PFSK-1 (cell line): ENCODE results near the gene CCDC90B.

Experiments
- FOXP2 ChIP-seq: optimal IDR thresholded peaks from 2 replicates; pipeline ENCODE3; 2011; ENCODE audit warnings: borderline replicate concordance, control low read depth, inconsistent platforms; ENCODE audit not compliant: insufficient read depth; ENCODE audit errors: extremely low read length, extremely low read depth
- POLR2AphosphoS5 ChIP-seq: IDR thresholded peaks from 2 replicates; pipeline ENCODE4 v1.6.1; 2012; ENCODE audit warnings: low read depth, mild to moderate bottlenecking, control low read depth, low read length, moderate library complexity
- SIN3A ChIP-seq: IDR thresholded peaks from 2 replicates; pipeline ENCODE4 v1.6.1; 2012; ENCODE audit warnings: mild to moderate bottlenecking, low read length, moderate library complexity, borderline replicate concordance; ENCODE audit not compliant: insufficient read depth
- TAF1 ChIP-seq: IDR thresholded peaks from 2 replicates; pipeline ENCODE4 v1.6.1; 2012; ENCODE audit warnings: low read length, control low read depth, borderline replicate concordance; ENCODE audit not compliant: insufficient read depth
- TF ChIP-seq, protein P1 (sequence below), 2 experiments: IDR thresholded peaks; 2 replicates each; pipeline versions ENCODE4 v1.6.1 to v1.8.0; 2011 to 2012; ENCODE audit warnings: low read depth in 2 of 2, low read length in 2 of 2, control low read depth in 1 of 2, inconsistent platforms in 1 of 2, mild to moderate bottlenecking in 1 of 2, moderate library complexity in 1 of 2; ENCODE audit not compliant: insufficient read depth in 1 of 2

The CCDC90B gene

DNA sequence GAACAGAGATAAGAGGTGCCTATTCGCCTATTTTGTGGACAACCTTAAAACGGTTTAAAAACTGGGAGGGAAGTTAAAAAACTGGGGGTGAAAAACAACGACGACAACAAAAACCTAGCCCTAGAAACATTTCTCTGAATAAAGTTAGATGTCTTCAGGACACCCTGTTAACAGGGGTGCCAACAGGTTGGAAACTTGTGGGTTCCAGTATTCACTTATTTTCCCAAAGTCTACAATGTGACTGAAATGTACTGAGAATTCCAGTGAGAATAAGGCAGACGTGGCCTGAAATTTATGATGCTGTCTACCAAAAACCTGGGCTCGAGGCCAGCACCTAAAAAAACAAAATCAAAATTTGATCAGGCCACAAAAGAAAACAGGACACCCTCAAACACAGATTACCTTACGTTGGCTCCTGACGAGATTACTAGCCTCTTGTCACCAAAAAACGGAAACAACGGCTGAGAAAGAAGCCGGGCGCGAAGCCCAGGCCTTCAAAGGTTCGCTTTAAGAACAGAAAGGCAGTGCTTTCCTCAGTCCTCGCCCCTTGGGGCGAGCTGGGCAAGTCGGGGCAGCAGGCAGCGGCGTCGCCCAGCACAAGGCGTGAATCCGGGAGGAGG lies 906 bp downstream of the CCDC90B start:
- TF ChIP-seq SIN3A: no peak
- TF ChIP-seq POLR2AphosphoS5: no peak
- TF ChIP-seq, protein P1, sequence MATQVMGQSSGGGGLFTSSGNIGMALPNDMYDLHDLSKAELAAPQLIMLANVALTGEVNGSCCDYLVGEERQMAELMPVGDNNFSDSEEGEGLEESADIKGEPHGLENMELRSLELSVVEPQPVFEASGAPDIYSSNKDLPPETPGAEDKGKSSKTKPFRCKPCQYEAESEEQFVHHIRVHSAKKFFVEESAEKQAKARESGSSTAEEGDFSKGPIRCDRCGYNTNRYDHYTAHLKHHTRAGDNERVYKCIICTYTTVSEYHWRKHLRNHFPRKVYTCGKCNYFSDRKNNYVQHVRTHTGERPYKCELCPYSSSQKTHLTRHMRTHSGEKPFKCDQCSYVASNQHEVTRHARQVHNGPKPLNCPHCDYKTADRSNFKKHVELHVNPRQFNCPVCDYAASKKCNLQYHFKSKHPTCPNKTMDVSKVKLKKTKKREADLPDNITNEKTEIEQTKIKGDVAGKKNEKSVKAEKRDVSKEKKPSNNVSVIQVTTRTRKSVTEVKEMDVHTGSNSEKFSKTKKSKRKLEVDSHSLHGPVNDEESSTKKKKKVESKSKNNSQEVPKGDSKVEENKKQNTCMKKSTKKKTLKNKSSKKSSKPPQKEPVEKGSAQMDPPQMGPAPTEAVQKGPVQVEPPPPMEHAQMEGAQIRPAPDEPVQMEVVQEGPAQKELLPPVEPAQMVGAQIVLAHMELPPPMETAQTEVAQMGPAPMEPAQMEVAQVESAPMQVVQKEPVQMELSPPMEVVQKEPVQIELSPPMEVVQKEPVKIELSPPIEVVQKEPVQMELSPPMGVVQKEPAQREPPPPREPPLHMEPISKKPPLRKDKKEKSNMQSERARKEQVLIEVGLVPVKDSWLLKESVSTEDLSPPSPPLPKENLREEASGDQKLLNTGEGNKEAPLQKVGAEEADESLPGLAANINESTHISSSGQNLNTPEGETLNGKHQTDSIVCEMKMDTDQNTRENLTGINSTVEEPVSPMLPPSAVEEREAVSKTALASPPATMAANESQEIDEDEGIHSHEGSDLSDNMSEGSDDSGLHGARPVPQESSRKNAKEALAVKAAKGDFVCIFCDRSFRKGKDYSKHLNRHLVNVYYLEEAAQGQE (IDR thresholded peaks at IDR 0.05; ENCODE audit: insufficient read depth in 1 of 2, low read depth in 2 of 2, low read length in 2 of 2): no peak
- no peak for TF ChIP-seq TAF1
- TF ChIP-seq FOXP2: no peak

DNA sequence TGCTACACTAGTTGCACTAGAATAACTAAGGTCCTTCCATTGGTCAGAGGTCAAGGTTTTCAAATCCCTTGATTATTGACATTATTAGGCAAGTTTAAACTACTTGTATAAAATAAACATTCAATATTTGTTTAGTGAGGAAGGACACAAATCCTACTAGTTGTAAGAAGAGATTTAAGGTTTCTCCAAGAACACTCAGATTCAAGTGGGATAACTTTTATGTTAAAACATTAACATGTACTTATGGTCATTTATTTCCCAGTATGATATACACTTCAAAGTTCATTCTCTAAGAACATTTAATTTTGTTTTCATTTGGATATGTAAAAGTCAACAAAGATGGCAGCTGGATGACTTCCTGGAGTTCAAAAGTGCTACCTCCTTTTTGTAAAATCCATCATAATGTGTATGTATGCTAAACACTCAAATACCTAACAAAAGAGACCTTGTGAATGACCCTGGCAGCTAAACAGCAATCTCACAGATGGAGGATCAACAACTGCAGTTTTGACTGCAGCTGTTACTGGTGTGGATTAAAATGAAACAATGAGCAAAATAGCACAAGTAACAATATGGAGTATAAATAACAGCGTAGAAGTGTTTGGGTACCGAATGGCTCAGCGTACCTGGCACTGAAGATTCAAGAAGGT lies 1.5 kb downstream of the CCDC90B start:
- TF ChIP-seq POLR2AphosphoS5: no peak
- no peak for TF ChIP-seq TAF1
- TF ChIP-seq FOXP2: no peak
- TF ChIP-seq, protein P1 (IDR thresholded peaks at IDR 0.05; ENCODE audit: insufficient read depth in 1 of 2, low read depth in 2 of 2, low read length in 2 of 2): no peak
- TF ChIP-seq SIN3A: no peak

DNA sequence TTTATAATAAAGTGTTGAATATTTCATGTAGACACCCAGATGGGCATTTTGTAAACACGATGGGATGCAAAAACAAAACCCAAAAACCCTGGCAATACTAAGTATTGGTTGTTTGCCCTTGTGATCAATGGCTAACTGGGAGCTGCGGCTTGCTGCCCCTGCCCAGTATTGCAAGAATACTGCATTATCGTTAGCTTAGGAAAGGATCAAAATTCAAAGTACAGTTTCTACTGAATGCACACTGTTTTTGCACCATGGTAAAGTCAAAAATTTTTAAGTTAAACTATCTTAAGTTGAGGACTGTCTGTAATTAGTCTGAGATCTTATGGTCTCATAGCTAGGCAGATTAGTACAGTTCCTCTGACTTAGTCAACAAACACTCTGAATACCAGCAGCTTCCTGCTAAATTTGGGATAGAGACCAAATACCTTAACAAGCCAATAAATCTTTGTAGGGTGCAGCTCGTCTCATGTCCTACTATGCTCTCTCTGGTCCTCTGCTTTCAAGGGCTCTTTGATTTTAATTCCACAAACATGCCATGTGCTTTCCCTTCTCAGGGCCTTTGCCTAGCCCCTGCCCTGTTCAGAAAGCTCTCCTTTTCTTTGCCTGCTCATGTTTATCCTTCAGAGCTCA lies 4.0 kb downstream of the CCDC90B start:
- TF ChIP-seq TAF1: no peak
- no peak for TF ChIP-seq FOXP2
- TF ChIP-seq, protein P1 (IDR thresholded peaks at IDR 0.05; ENCODE audit: insufficient read depth in 1 of 2, low read depth in 2 of 2, low read length in 2 of 2): no peak
- no peak for TF ChIP-seq SIN3A

DNA sequence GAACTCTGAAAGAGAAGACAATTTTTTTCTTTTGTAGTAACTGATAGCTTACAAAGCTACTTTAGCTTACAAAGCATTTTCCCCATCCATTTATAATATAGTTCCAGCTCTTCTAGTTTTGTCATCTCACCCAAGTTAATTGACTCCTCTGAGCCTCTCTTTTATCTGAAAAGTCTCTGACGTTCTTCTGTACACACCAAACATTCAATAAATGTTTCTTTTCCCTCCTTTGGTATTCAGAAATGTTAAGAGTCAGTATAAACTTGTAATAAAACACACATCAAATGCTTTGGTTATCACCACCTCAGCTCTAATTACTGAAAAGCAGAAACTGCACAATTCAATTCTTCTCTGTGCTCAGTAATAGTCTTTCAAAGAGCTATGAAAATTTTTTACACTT lies 5.9 kb downstream of the CCDC90B start:
- TF ChIP-seq, protein P1 (IDR thresholded peaks at IDR 0.05; ENCODE audit: insufficient read depth in 1 of 2, low read depth in 2 of 2, low read length in 2 of 2): no peak
- TF ChIP-seq POLR2AphosphoS5 (no peak), FOXP2 (no peak), TAF1 (no peak), SIN3A (no peak)

DNA sequence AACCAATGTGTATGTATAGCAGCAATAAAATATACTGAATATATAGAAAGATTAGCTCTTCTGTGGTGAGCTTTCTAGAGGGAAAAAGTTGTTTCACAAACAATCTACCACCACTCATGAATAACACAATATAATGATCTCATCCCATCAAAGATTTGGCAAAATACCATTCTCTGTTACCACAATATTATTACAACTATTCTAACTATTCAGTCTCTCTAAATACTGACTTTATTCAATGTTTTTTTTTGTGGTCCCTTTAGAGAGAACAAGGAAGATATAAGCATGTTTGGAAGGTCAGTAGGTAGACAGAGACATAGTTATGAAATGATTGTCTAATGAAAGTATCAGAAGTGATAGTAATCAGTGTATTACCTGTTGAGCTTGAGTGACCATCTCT lies 7.8 kb downstream of the CCDC90B start:
- TF ChIP-seq POLR2AphosphoS5 (no peak), SIN3A (no peak), FOXP2 (no peak), TAF1 (no peak)
- TF ChIP-seq, protein P1 (IDR thresholded peaks at IDR 0.05; ENCODE audit: insufficient read depth in 1 of 2, low read depth in 2 of 2, low read length in 2 of 2): no peak
